GM19025 (cell line): ENCODE results near the gene BMPR1B.

Experiments used
- ATAC-seq: cut with Tn5 transposase; IDR thresholded peaks from one replicate; pipeline ENCODE4 v1.9.1; 2021; ENCODE audit warnings: mild to moderate bottlenecking, low read depth, moderate library complexity; ENCODE audit not compliant: unreplicated experiment

BMPR1B gene

DNA sequence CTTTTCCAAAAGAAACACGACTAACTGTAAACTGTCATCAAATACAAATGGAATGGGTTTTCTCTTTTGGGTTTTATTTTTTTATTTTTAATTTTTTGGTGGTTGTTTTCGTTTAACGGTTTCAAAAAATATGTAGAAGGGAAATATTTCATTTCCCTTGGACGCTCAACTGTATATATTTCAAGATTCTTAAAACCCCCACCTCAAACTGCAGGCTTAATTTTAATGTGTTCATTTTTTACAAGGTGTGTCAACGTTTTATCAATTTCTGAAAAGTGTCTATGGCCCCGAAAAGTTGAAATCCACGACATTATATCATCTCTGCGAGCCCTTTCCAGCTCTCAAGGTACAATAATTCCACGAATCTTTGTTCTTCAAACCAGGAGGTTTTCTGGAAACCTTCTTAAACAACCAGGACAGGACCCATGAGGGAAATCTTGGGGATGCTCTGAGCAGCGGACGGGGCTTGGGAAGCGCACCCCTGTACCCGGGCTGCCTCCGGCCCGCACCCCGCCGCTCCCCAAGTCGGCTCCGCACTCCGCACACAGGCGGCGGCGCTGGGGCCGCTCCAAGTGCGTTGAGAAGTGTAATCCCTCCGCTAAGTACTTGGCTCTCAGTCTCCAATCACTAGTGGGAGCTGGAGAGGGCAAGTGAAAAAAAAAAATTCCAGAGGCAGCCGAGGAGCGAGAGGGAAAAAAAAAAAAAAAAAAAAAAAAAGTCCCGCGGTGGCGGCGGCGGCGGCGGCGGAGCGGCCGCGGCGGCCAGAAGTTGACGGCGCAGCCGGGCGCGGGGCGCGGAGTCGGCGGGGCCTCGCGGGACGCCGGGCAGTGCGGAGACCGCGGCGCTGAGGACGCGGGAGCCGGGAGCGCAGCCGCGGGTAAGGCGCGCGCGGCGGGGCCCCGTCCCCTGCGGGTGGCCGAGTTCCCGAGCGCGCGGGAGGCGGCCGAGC, at the start of gene BMPR1B:
TSS of gene BMPR1B (plus strand) at position 764 of the 949 bp plus-strand sequence. CDS start 346,470 bp downstream, outside the sequence.
- ATAC-seq = no peak

DNA sequence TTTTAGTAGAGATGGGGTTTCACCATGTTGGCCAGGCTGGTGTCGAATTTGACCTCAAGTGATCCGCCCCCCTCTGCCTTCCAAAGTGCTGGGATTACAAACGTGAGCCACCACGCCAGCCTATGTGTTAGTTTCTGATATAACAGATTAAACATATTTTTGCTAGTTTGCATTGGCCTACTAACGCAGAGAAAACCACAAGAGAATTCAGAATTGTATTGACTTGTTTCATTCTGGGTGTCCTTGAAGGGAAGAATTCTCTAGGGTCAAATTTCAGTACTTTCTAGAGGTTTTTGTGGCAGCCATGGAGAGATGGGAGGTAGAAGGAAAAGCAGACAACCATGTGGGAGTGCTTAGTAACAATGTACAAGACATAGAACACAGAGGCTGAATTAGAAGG, 46.1 kb upstream of the BMPR1B start:
- ATAC-seq = no peak

DNA sequence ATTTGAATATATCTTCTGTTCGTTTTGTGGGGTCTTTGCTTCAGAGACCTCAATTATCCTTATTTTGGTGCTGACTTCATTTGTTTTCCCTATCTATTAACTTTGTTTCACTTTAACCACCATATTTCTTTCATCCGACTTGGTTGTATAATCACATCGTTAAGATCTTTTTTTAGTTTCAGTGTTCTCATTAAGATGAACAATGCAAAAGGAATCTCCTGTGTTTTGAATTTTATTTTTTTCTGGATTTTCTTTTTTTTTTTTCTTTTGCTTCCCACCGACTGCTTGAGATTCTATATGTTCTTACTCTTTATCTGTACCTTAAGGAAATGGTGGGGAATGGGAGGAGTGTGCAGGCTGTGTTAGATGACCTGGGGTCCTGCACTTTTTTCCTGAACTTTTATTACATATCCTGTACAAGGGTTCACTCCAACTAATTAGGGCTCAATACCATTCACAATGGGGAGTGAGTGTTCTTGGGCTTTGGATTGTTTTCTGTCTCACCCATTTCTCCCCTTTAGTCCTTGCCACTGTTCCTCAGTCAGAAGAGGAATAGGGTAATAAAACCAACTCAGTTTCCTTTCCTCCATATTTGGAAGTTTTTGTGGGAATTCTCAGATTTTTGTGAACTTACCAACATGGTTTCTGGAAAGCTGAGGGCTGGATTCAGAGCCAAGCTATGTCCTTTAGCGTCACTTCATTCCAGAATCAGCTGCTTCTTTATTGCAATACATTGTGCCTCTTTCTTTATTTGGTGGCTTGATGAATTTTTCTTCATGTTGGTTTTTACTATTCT, 43.2 kb upstream of the BMPR1B start:
- no peak for ATAC-seq

DNA sequence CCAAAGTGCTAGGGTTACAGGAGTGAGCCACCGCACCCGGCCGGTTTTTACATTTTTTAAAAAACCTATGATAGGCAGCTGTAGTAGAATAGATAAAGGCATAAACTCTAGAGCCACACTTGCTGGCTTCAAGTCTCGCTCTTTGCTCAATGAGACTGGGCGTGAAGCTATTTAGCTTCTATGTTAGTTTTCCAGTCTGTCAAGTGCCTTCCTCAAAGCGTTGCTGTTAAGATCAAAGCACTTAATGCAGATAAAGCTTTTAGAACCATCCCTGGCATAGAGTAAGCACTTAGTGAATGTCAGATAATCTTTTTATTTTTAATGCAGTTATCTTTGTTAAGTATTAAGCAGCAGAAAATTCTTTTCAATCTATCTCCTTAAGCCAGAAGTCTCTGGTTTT, 42.0 kb upstream of the BMPR1B start:
- no peak for ATAC-seq

DNA sequence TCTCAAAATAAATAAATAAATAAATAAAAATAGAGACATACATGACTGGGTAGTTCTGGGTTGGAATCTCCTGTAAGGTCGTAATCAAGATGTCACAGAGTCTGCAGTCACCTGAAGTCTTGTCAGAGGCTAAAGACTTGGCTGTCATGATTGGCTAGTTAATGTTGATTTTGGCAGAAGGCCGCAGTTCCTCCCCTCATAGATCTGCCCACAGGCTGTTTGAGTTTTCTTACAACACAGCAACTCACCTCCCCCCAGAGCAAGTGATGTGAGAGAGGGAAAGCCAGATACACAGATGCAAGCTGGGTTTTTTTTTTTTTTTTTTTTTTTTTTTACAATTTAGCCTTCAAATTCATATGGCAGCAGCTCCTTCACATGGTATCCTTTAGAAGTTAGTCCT, 36.4 kb upstream of the BMPR1B start:
- no peak for ATAC-seq

DNA sequence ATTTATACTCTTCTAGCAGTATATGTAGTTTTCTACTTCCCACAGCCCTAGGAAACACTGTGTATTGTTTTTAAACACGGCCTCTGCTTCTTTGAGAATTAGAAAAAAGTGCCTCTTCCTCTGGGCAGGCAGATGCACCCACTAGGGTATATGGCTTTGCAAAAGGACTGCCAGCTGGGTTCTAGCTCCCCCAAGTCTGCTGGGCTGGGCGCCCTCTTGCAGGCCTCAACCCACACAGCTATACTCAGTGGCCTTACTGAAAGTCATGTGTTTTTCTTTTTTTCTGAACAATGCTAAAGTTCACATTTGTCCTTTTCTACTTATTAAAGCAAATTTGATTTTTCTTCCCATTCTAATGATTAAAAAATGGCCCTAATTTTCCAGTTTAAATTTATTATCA, 35.5 kb upstream of the BMPR1B start:
- no peak for ATAC-seq

DNA sequence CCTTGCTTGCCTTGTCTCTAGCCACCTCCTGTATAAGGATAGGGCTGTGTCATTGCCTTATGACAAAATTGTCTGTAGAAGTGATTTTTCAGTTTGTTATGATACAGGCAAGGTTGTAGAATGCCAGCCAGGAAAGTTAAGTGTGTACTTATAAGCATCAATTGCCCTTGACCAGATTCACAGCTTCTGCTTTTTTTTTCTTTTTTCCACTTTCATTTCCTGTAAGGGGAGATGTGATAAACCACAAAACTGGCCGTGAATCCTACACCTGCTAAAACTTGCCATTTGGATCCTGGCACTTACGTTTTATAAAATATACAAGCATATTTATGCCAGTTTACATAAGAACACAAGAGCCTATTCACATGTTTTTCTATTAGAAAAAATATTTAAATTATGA, 35.0 kb upstream of the BMPR1B start:
- ATAC-seq = no peak

DNA sequence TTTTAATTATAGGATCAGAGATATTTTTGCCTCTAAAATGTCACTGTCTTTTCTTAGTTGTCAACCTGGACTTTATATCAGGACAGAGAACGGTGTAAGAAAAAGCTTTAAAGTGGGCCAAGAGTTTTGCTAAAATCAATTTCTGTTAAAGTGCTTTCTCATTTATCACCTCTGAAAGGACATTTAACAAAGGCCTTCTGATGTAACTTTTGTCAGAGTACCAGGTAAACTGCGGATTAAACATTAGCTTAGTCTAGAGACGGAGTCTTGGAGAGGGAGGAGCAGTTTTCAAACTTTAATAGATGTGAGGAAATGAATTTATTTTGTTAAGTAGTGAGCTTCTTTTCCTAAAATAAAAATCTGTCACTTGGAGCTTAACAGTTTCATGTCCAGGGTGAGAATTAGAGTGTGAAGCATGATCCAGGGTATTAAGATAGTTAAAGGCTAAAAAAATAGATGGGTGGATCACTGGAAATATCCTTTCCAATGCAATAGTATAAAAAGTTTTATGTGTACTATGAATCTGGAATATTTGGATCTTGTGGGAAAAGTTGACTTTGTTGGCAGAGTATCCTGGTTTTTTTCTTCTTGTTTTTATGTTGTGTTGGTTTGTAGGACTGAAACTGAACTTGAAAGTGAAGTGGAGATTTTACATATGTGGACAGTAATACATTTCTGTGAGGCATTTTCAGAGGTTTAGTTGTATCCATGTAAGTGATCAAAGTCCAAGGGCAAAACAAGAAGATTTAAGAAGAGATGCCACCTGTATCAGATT, 33.6 kb upstream of the BMPR1B start:
- no peak for ATAC-seq

DNA sequence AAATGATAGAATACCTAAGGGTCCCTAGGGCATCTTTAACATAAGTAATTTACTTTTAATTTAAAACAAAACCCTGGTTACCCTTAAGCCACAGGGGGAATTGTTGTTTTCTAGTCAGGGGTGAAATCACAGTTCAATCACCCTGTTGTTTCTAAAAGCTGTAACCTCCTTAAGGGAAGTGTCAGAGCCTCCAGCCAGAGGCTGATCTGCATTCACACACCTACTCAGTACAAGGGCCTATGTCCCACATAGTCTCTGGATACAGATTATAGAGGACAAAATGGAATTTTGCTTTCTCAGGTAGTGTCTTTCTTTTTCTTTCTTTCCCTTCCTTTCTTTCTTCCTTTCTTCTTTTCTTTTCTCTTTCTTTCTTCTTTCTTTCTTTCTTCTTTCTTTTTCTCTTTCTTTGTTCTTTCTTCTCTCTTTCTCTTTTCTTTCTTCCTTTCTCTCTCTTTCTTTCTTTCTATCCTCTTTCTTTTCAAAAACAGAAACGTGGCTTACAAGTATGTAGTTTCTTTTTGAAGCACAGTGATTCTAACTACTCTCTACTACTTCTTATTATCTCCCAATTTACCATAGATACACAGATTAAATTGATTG, 31.1 kb upstream of the BMPR1B start:
- no peak for ATAC-seq

DNA sequence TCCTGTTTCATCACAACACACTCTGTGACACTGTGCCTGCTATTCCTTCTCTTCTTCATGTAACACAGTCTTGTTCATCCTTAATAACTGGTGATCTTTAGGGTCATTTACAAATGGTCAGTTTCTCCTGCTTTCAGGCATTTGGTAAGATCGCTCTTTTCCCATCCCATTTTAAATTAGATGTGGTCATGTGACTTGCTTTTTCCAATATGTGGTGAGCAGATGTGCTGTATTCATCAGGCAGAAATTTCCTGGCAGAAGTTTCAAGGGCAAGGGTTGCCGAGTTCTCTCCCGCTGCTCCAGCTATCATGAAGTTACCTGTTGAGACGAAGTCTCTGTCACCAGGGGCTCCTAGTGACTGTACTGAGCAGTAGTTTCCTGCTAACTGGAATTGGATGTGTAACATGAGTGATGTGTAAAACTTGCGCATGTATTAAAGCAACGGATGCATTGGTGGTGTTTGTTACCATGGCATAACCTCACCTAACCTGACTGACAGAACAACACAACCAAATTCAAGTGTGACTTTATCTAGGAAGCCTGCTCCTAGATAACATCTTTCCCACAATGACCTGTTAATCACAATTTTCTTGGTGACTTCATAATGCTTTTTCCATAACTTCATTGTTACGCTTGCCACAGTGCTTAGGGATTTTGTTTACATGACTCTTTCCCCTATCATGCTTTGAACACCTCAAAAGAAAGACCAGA, 29.5 kb upstream of the BMPR1B start:
- no peak for ATAC-seq

DNA sequence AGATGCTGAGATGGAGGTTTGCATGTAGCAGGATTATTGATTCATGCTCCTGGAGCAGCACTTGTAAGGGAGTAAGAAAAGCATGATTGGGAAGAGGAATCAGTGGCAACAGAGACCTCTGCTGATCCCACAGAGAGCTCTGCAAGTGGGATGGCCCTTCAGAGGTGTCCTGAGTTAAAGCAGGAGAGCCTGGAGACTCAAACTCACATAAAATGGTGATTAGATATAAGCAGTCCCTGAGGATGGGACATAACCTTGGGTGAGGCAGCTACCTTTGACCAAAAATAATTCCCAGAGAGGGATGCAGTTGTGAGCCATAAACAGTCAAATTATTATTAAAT, 25.4 kb upstream of the BMPR1B start:
- ATAC-seq = no peak

DNA sequence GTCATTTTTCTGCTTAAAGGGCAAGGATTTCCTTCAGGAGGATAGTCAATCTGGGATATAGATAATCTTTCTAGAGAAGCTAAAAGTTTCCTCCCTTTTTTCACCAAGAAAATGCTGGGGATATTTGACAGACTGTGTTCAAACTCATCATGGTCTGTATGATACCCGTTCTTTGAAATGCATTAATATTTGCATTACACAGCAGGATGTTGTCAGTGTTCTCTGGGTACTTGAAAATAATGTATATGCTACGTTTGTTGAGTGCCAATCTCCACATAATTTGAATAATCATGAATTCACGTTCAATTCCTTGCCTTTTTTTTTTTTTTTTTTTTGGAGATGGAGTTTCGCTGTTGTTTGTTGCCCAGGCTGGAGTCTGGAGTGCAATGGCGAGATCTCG, 18.0 kb upstream of the BMPR1B start:
- ATAC-seq = no peak

DNA sequence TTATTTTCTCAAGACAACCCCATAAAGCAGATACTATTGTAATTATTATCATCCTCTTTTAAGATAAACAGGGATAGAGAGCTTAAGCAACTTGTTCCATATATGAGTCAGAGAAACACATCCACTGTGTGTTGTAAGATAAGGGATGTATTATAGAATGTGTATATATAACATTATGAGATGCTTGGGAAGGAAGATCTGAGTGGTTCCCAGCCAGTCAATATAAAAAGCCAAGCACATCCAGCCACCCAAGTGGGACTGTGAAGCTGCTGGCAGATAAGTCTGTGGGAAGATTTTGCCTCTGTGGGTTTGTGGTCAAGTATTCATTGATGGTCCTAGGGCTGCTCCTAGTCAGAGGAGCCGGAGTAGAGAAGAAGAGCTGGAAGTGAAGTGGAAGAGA, 16.5 kb upstream of the BMPR1B start:
- no peak for ATAC-seq

DNA sequence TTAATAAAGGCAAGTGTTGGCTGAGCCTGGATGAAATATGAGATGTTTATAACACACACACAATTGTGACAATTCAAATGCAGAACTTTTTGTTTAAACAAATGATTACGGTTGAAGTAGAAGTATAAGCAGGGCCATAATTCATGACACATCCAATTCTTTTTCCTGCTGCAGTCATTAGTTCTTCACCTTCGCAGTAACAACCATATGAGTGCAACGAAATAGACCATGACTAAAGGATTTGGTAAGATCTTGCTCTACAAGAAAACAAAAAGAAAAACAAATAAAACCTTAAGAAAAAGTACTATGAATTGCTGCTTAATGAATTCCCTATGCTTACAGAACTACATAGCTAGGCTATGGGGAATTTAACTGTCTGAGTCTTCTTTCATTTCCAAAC, 13.9 kb upstream of the BMPR1B start:
- no peak for ATAC-seq

DNA sequence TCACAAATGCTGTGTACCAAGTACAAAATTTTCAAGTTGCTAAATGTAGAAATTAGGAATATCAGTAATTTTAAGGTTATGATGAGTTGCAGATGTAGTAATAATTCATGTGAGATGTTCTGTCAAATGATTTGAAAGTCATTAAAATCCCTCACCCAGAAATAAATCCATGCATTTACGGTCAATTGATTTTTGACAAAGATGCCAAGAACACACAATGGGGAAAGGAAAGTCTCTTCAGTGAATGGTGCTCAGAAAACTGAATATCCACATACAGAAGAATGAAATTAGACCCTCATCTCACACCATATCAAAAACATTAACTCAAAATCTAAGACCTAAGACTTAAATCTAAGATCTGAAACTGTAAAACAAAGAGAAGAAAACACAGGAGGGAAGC, 12.9 kb upstream of the BMPR1B start:
- ATAC-seq = no peak

DNA sequence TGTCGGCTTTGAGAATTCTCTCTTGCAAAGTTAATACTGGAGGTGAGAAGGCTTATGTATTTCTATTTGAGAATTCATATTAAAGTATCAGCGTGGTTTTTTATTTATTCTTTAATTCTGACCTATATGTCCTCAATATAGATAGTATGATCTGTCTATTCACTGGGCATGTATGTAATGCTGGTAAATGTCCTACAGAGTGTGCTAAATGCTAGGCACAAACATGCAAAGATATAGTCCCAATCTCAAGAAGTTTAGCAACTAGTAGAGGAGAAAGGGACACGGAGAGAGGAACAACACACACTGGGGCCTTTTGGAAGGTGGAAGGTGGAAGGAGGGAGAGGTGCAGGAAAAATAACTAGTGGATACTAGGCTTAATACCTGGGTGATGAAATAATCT, 11.0 kb upstream of the BMPR1B start:
- ATAC-seq = no peak

DNA sequence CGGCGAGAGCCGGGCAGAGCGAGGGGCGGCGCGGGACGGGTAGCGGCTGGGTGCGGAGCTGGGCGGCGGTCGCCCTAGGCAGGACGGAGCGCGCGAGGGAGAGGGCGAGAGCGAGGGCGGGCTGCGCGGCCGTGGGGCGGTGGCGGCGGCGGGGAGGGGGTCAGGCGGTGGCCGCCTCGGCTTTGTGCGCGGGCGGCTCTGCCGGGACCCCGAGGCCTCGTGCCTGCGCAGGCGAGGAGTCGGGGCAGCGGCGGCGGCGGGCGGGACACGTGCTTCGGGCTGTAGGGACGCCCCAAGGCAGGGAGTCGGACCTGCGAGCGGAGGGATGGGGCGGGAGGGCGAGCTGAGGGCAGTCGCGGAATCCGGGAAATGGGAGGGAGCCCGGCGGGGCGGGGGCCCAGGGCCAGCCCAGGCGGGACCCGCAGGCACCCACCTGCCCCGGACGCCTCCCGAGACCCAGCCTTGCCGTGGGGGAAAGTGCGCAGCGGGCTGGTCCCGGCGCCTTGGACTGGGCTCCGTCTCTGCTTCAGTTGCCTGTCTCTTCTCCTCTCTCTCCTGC, 465 bp downstream of the BMPR1B start:
- ATAC-seq = no peak

DNA sequence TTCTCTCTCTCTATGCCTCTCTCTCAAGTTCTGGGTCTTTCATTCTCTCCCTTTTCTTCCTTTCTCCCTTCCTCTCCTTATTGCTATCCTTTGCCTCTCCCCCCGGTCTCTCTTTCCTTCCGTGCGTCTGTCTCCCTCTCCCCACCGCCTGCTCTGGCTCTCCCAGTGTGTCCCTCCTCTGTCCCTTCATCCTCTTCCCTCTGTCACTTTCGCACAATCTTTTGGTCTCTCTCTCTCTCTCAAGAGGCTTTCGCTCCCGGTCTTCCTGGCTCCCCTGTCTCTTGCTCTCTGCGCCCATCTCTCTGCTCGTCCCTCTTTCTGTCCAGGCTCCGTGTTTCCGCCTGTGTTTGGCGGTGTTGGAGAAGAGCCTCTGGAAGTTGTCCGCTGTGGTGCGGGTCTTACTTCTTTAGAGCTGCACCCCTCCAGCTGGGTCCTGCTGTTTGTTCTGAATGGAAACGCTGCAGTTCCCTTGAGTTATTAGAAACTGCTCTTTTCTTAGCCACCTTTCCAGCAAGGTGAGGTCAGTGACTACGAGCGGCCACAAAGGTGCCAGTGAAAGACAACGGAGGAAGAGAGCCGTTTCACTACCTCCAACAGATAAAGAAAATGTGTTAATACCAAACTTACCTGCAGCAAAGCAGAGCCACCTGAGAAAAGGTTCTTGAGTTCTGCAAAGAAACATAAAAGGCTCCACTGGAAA, 1.1 kb downstream of the BMPR1B start:
- no peak for ATAC-seq

DNA sequence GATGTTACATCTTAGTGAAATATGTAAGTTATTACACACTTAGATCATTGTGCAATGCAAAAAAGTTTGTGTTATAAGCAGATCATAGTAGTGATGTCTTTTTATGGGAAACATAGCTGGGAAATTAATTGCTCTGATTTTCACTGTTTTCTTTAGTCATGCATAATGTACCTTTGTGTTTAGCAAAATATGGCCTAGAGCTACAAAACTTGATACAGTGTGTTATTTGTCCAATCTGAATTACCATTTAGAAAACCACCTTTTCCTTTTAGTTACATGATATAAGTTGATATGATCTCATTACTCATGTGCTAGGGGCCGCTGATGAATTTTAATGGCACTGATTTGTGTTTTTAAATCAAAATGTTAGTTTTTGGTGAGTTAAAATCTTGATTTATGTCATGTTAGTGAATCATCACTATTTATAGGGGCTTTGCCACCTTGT, 2.0 kb downstream of the BMPR1B start:
- ATAC-seq = no peak
